Trophoblast cell (in vitro differentiated cells and primary cell): Measurements from ENCODE around the gene DISC1.
A peak's percentile ranks its signal among the peaks of the same experiment; 100 is the strongest.

ENCODE experiments used
- DNase-seq, 2 donors: peaks; one replicate each; pipeline ENCODE4 v3.0.0-alpha.2; 2016
- H2AFZ ChIP-seq: 2 replicates; pipeline ENCODE4 v1.6.1; 2013; ENCODE audit warnings: low read length, moderate library complexity, mild to moderate bottlenecking; ENCODE audit not compliant: insufficient read depth, poor library complexity
- H2AK5ac ChIP-seq: 2 replicates; pipeline ENCODE4 v1.6.1; 2013; ENCODE audit warnings: mild to moderate bottlenecking, low read length
- H2BK120ac ChIP-seq: 2 replicates; pipeline ENCODE4 v1.6.1; 2013; ENCODE audit warnings: low read length, mild to moderate bottlenecking, moderate library complexity; ENCODE audit not compliant: insufficient read depth, poor library complexity
- H2BK12ac ChIP-seq: 2 replicates; pipeline ENCODE4 v1.6.1; 2013; ENCODE audit warnings: mild to moderate bottlenecking, low read length, moderate library complexity
- H2BK5ac ChIP-seq: 2 replicates; pipeline ENCODE4 v1.6.1; 2013; ENCODE audit warnings: low read length, low read depth, moderate library complexity, mild to moderate bottlenecking; ENCODE audit not compliant: poor library complexity
- H3K14ac ChIP-seq: 2 replicates; pipeline ENCODE4 v1.6.1; 2013; ENCODE audit warnings: mild to moderate bottlenecking, low read length
- H3K18ac ChIP-seq: 2 replicates; pipeline ENCODE4 v1.6.1; 2013; ENCODE audit warnings: mild to moderate bottlenecking, low read length
- H3K23ac ChIP-seq: 2 replicates; pipeline ENCODE4 v1.6.1; 2013; ENCODE audit warnings: low read length
- H3K27ac ChIP-seq: 2 replicates; pipeline ENCODE4 v1.5.1; 2013; ENCODE audit warnings: low read depth, mild to moderate bottlenecking, inconsistent platforms, low read length, moderate library complexity
- H3K27me3 ChIP-seq: 2 replicates; pipeline ENCODE4 v1.6.1; 2013; ENCODE audit warnings: inconsistent platforms, mild to moderate bottlenecking, low read length, moderate library complexity; ENCODE audit not compliant: insufficient read depth
- H3K36me3 ChIP-seq, 2 experiments: 1 replicate in 1 of 2; 2 replicates in 1 of 2; pipeline ENCODE4 v1.6.1; 2013; ENCODE audit warnings: low read length in 2 of 2, mild to moderate bottlenecking in 2 of 2, moderate library complexity in 1 of 2; ENCODE audit not compliant: insufficient read depth in 2 of 2, control insufficient read depth in 1 of 2
- H3K4ac ChIP-seq: 2 replicates; pipeline ENCODE4 v1.6.1; 2013; ENCODE audit warnings: low read depth, mild to moderate bottlenecking, low read length, moderate library complexity
- H3K4me1 ChIP-seq, 2 experiments: 1 replicate in 1 of 2; 2 replicates in 1 of 2; pipeline ENCODE4 v1.6.1; 2013; ENCODE audit warnings: low read length in 2 of 2, mild to moderate bottlenecking in 2 of 2, moderate library complexity in 1 of 2; ENCODE audit not compliant: insufficient read depth in 2 of 2, control insufficient read depth in 1 of 2
- H3K4me2 ChIP-seq: 2 replicates; pipeline ENCODE4 v1.6.1; 2013; ENCODE audit warnings: inconsistent platforms, mild to moderate bottlenecking, low read length, moderate library complexity
- H3K4me3 ChIP-seq: 2 replicates; pipeline ENCODE4 v1.5.1; 2013; ENCODE audit warnings: mild to moderate bottlenecking, low read depth, low read length, inconsistent platforms
- H3K79me1 ChIP-seq: one replicate; pipeline ENCODE4 v1.6.1; 2013; ENCODE audit warnings: low read length
- H3K79me2 ChIP-seq: 2 replicates; pipeline ENCODE4 v1.6.1; 2013; ENCODE audit warnings: low read length, mild to moderate bottlenecking; ENCODE audit not compliant: control insufficient read depth, insufficient read depth, poor library complexity
- H3K9ac ChIP-seq: 2 replicates; pipeline ENCODE4 v1.6.1; 2013; ENCODE audit warnings: mild to moderate bottlenecking, low read length
- H3K9me3 ChIP-seq: 2 replicates; pipeline ENCODE4 v1.6.1; 2013; ENCODE audit warnings: low read depth, mild to moderate bottlenecking, control low read depth, inconsistent platforms, low read length; ENCODE audit not compliant: insufficient read depth
- H4K12ac ChIP-seq: 2 replicates; pipeline ENCODE4 v1.6.1; 2013; ENCODE audit warnings: low read depth, mild to moderate bottlenecking, low read length, moderate library complexity
- H4K8ac ChIP-seq: 2 replicates; pipeline ENCODE4 v1.6.1; 2013; ENCODE audit warnings: low read depth, mild to moderate bottlenecking, low read length, moderate library complexity
- H4K91ac ChIP-seq: one replicate; pipeline ENCODE4 v1.6.1; 2013; ENCODE audit warnings: low read depth, mild to moderate bottlenecking, low read length, moderate library complexity
- WGBS: extraction: QIAGEN DNeasy Blood & Tissue Kit; methylation state at CpG from one replicate; pipeline ENCODE4 v1.1.7; 2013; ENCODE audit warnings: missing lambda C conversion rate; ENCODE audit not compliant: insufficient read length, insufficient coverage; ENCODE audit errors: extremely low coverage; 5-methylcytosine and 5-hydroxymethylcytosine counted together

The DISC1 gene

GRCh38 chr1:231882333-231882732, 255.7 kb downstream of the DISC1 start:
- H3K4ac ChIP-seq = no peak overlapping the region
- H4K91ac ChIP-seq = no peak overlapping the region
- H3K36me3 ChIP-seq = no peaks in the 10 kb centered on the region
- no peak overlapping the region for H4K12ac ChIP-seq
- no peak overlapping the region for H3K14ac ChIP-seq
- H3K4me1 ChIP-seq = no peaks in the 10 kb centered on the region
- H3K18ac ChIP-seq = no peak overlapping the region
- H3K79me1 ChIP-seq = no peaks in the 10 kb centered on the region
- H3K79me2 ChIP-seq = no peaks in the 10 kb centered on the region
- no peaks in the 10 kb centered on the region for H3K9me3 ChIP-seq
- H2BK120ac ChIP-seq = no peak overlapping the region
- no peak overlapping the region for H3K27ac ChIP-seq
- no peak overlapping the region for H3K23ac ChIP-seq
- WGBS = no CpG with 5 or more reads among the region's 4 CpGs
- no peak overlapping the region for H2AK5ac ChIP-seq
- no peak overlapping the region for H2BK12ac ChIP-seq
- no peak overlapping the region for H4K8ac ChIP-seq
- H3K27me3 ChIP-seq = no peaks in the 10 kb centered on the region
- no peak overlapping the region for H3K4me2 ChIP-seq
- no peak for DNase-seq
- no peak overlapping the region for H2BK5ac ChIP-seq
- no peak overlapping the region for H2AFZ ChIP-seq
- H3K4me3 ChIP-seq = no peak overlapping the region
- H3K9ac ChIP-seq = no peak overlapping the region

GRCh38 chr1:231882790-231883189, 256.2 kb downstream of the DISC1 start:
- H4K91ac ChIP-seq = no peak overlapping the region
- no peak overlapping the region for H4K8ac ChIP-seq
- H2BK12ac ChIP-seq = no peak overlapping the region
- no peak overlapping the region for H3K4me2 ChIP-seq
- H3K79me1 ChIP-seq = no peaks in the 10 kb centered on the region
- no peaks in the 10 kb centered on the region for H3K4me1 ChIP-seq
- no peak overlapping the region for H3K23ac ChIP-seq
- no peak overlapping the region for H3K18ac ChIP-seq
- no peak overlapping the region for H4K12ac ChIP-seq
- no peak overlapping the region for H3K9ac ChIP-seq
- no peak overlapping the region for H2BK120ac ChIP-seq
- H3K79me2 ChIP-seq = no peaks in the 10 kb centered on the region
- no peak for DNase-seq
- H3K14ac ChIP-seq = no peak overlapping the region
- H2AFZ ChIP-seq = no peak overlapping the region
- no peak overlapping the region for H3K27ac ChIP-seq
- no peak overlapping the region for H3K4ac ChIP-seq
- no peaks in the 10 kb centered on the region for H3K9me3 ChIP-seq
- no CpG with 5 or more reads among the region's 8 CpGs for WGBS
- no peak overlapping the region for H2AK5ac ChIP-seq
- H2BK5ac ChIP-seq = no peak overlapping the region
- H3K4me3 ChIP-seq = no peak overlapping the region
- H3K36me3 ChIP-seq = no peaks in the 10 kb centered on the region
- no peaks in the 10 kb centered on the region for H3K27me3 ChIP-seq

GRCh38 chr1:231883382-231883781, 256.8 kb downstream of the DISC1 start:
- no peak overlapping the region for H2BK120ac ChIP-seq
- H3K4me3 ChIP-seq = no peak overlapping the region
- H3K23ac ChIP-seq = no peak overlapping the region
- no peak overlapping the region for H2AFZ ChIP-seq
- no peak overlapping the region for H2BK5ac ChIP-seq
- no peaks in the 10 kb centered on the region for H3K79me1 ChIP-seq
- no peaks in the 10 kb centered on the region for H3K36me3 ChIP-seq
- H4K91ac ChIP-seq = no peak overlapping the region
- H3K4me2 ChIP-seq = no peak overlapping the region
- no peaks in the 10 kb centered on the region for H3K27me3 ChIP-seq
- no peak overlapping the region for H2AK5ac ChIP-seq
- no peak overlapping the region for H3K27ac ChIP-seq
- no peak overlapping the region for H4K12ac ChIP-seq
- no peak overlapping the region for H3K4ac ChIP-seq
- WGBS = no CpG with 5 or more reads among the region's 1 CpG
- no peaks in the 10 kb centered on the region for H3K4me1 ChIP-seq
- H3K9ac ChIP-seq = no peak overlapping the region
- no peak overlapping the region for H3K18ac ChIP-seq
- no peak for DNase-seq
- no peak overlapping the region for H3K14ac ChIP-seq
- no peaks in the 10 kb centered on the region for H3K79me2 ChIP-seq
- H4K8ac ChIP-seq = no peak overlapping the region
- no peaks in the 10 kb centered on the region for H3K9me3 ChIP-seq
- H2BK12ac ChIP-seq = no peak overlapping the region

- H3K9me3 ChIP-seq = no peaks in the 10 kb centered on the region
- H4K12ac ChIP-seq = no peak overlapping the region
- no peak overlapping the region for H2AFZ ChIP-seq
- no peak overlapping the region for H4K91ac ChIP-seq
- no peak overlapping the region for H4K8ac ChIP-seq
- no peaks in the 10 kb centered on the region for H3K4me1 ChIP-seq
- no peaks in the 10 kb centered on the region for H3K36me3 ChIP-seq
- no peak overlapping the region for H2AK5ac ChIP-seq
- H3K4me3 ChIP-seq = no peak overlapping the region
- no peak overlapping the region for H2BK12ac ChIP-seq
- H2BK5ac ChIP-seq = no peak overlapping the region
- H3K27ac ChIP-seq = no peak overlapping the region
- no peak overlapping the region for H3K23ac ChIP-seq
- H3K9ac ChIP-seq = no peak overlapping the region
- H3K79me2 ChIP-seq = no peaks in the 10 kb centered on the region
- peak; percentile 2 to 61 for DNase-seq
- no peak overlapping the region for H3K4ac ChIP-seq
- no peak overlapping the region for H3K18ac ChIP-seq
- WGBS = no CpG with 5 or more reads among the region's 7 CpGs
- no peaks in the 10 kb centered on the region for H3K27me3 ChIP-seq
- no peak overlapping the region for H3K4me2 ChIP-seq
- H3K14ac ChIP-seq = no peak overlapping the region
- no peak overlapping the region for H2BK120ac ChIP-seq
- H3K79me1 ChIP-seq = no peaks in the 10 kb centered on the region
Measured at GRCh38 chr1:231885209-231885854, 258.7 kb downstream of the DISC1 start.
